ENCODE measurements around the gene PRC1. TPM values are rescaled to one million over a fixed set of nuclear protein-coding genes. Genes with fewer than 3 reads are reported as not detected.
"Not testable (repeated sequence)": the region's sequence is repeated elsewhere in the genome, so short reads cannot be mapped to it uniquely, and the experiment has no call there.

Gene PRC1, protein sequence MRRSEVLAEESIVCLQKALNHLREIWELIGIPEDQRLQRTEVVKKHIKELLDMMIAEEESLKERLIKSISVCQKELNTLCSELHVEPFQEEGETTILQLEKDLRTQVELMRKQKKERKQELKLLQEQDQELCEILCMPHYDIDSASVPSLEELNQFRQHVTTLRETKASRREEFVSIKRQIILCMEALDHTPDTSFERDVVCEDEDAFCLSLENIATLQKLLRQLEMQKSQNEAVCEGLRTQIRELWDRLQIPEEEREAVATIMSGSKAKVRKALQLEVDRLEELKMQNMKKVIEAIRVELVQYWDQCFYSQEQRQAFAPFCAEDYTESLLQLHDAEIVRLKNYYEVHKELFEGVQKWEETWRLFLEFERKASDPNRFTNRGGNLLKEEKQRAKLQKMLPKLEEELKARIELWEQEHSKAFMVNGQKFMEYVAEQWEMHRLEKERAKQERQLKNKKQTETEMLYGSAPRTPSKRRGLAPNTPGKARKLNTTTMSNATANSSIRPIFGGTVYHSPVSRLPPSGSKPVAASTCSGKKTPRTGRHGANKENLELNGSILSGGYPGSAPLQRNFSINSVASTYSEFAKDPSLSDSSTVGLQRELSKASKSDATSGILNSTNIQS
- 262 and 342 TPM in 2 replicates for total RNA-seq (2014; rRNA removed; shearing (Covaris generic))

GRCh38 chr15:90994417-90995311, at the start of gene PRC1:
PRC1 (minus strand) TSS chr15:90994535; CDS start chr15:90994417, 118 bp downstream.
- peak; percentile 97 for DNase-seq (ENCODE audit: low read depth)

GRCh38 chr15:91043202-91043874, 49.0 kb upstream of the PRC1 start:
- no peak for DNase-seq (ENCODE audit: low read depth)

- no peak for DNase-seq (ENCODE audit: low read depth)
These were observed 46.5 kb upstream of the PRC1 start for GRCh38 chr15:91040856-91041255.

- no peak for DNase-seq (ENCODE audit: low read depth)
These were observed 45.7 kb upstream of the PRC1 start for GRCh38 chr15:91039996-91040395.

- DNase-seq (ENCODE audit: low read depth) = peak; percentile 44
These were observed 38.8 kb upstream of the PRC1 start for GRCh38 chr15:91032919-91033803.

GRCh38 chr15:91031796-91032195, 37.5 kb upstream of the PRC1 start:
- no peak for DNase-seq (ENCODE audit: low read depth)

- no peak for DNase-seq (ENCODE audit: low read depth)
These were observed 33.3 kb upstream of the PRC1 start for GRCh38 chr15:91027677-91028076.

GRCh38 chr15:91023720-91024119, 29.4 kb upstream of the PRC1 start:
- no peak for DNase-seq (ENCODE audit: low read depth)

GRCh38 chr15:91022832-91023129, 28.4 kb upstream of the PRC1 start:
- no peak for DNase-seq (ENCODE audit: low read depth)

GRCh38 chr15:91022075-91022831, 27.9 kb upstream of the PRC1 start, which contains the start of gene VPS33B:
VPS33B (minus strand) TSS chr15:91022594; CDS start chr15:91022249, 345 bp downstream.
- DNase-seq (ENCODE audit: low read depth) = peak; percentile 85

DNA sequence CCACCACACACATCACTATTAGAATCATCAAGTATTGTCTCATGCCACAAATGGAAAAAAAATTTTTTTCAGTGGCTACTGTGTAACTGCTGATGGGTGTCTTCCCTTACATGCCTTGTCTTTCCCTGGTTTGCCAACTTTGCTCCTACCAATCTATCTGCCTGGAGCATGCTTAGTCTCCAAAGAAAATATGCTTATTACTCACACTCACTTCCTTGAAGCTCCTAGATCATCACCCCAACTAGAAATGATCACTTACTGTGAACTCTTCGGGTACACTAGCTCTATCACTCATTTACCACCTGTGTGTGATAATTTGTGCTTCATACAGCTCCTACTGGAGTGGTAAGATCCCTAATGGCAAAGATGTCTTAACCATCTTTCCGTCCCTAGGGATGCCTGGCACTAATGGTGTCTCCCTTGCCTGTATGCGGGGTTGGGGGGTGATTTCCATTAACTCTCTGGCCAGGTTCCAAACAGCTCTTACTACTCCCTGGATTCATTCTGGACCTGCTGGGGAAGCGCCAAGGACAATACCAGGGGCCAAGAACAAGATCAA, 27.3 kb upstream of the PRC1 start:
- DNase-seq (ENCODE audit: low read depth) = peak; percentile 33

GRCh38 chr15:91018158-91018557, 23.8 kb upstream of the PRC1 start:
- no peak for DNase-seq (ENCODE audit: low read depth)

GRCh38 chr15:91017716-91018115, 23.4 kb upstream of the PRC1 start:
- no peak for DNase-seq (ENCODE audit: low read depth)

DNA sequence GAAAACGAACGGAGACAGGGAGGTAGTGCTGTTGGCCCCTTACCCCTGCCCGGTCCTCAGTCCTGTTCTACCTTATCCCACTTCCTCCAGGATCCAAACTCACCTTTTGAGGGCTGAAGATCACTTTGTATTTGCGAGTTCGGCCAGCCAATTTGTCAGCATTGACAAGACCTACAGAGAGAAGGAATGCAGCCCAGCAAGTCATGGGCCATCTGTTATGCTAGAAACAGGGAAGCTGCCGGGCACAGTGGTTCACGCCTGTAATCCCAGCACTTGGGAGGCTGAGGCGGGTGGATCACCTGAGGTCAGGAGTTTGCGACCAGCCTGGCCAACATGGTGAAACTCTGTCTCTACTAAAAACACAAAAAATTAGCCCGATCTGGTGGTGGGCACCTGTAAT, 19.4 kb upstream of the PRC1 start:
- not testable (repeated sequence) for DNase-seq (ENCODE audit: low read depth)

DNA sequence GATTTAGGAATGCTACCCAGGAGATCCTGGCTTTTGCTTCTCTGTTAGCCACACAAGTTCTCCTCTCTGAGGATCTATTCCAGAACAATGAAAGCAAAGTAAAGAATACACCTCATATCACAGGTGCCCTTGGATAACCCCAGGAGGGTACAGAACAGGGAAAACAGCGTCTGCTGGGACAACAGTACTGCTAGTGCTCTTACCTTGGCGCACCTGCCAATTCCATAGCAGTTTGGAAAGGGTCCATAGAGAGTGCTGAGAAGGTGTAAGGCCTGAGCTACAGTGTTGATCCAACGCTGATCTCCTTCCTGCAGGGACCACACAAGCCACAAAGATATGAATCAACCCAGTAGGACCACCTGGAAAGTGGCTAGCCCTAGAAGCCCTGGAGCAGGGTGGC, 12.9 kb upstream of the PRC1 start:
- DNase-seq (ENCODE audit: low read depth) = no peak

DNA sequence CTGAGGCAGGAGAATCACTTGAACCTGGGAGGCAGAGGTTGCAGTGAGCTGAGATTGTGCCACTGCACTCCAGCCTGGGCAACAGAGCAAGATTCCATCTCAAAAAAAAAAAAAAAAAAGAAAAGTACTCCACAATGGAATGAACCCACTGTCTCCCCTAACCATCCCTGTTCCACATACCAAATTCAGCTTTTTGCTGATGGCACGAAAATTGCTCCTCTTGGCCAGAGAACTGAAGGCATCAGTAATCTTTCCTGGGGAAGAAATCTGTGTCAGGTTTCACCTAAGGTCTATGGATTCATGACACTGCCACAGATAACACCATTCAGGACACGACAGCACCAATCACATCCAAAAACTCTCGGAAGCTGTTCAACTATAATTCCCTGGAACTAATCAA, 6.9 kb upstream of the PRC1 start:
- DNase-seq (ENCODE audit: low read depth) = no peak

- DNase-seq (ENCODE audit: low read depth) = no peak
These were observed 4.4 kb upstream of the PRC1 start for GRCh38 chr15:90998737-90999136.

DNA sequence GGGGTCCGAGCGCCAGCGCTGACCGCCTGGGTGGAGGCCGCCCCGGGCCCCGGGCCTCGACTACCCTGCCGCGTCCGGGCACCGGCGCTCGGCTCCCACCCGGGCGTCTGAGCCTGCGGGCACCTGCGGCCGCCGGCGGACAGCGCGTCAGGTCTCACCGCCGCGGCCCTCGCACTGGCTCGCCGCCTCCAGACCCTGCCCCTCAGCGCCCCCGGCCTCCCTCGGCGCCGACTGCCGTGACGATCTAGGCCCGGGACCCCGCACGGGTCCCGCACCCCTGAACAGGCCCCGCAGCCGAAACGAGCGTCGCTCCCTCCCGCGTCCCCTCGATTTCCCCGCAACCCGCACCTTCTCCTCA, 297 bp downstream of the PRC1 start:
- DNase-seq (ENCODE audit: low read depth) = peak; percentile 5

DNA sequence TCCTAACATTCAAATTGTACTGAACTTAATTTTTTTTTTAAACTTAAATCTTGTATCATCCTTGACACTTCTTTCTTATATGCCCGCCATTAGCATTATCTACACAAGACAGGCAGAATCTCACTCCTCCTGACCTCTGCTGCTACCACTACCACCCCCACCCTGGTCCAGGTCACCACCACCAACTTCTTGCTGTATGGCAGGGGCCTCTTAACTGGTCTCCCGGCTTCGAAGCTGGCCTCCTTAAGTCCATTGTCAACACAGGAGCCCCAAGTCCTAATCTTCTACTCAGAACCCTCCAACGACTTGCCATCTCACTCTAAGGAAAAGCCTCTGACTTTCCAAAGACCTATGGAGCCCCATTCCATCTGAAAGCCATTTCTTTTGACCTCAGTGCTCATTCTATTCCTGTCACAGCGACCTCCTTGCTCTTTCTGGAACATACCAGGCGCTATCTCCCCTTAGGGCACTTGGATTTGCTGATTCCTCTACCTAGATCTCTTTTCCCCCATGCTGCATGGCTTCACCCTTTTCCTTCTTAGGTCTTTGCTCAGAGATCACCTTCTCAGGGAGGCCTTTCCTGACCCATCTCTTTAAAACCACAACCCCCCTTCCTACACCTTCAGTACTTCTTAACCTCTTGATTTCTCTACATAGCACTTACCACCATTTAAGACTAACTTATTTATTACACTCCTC, 2.6 kb downstream of the PRC1 start:
- peak; percentile 37 for DNase-seq (ENCODE audit: low read depth)
